Thymus (tissue), 11 donors: ENCODE data around the gene MROH8. TPM values are rescaled to one million over a fixed set of nuclear protein-coding genes. Genes with fewer than 3 reads are reported as not detected.

Experiments
- DNase-seq, 9 donors: peaks; one replicate each; pipeline ENCODE4 v3.0.0-alpha.2; 2013; ENCODE audit warnings: low spot score in 9 of 9, low read depth in 6 of 9, missing footprints in 1 of 9
- H3K27ac ChIP-seq, 2 donors: one replicate each; pipeline ENCODE4 v1.5.1; 2013; ENCODE audit warnings: control low read depth in 1 of 2, low read depth in 1 of 2, low read length in 1 of 2, mild to moderate bottlenecking in 1 of 2, moderate library complexity in 1 of 2
- H3K27me3 ChIP-seq, 2 donors: one replicate each; pipeline ENCODE4 v1.5.1; 2013; ENCODE audit warnings: low read length in 1 of 2; ENCODE audit not compliant: control insufficient read depth in 2 of 2, insufficient read depth in 1 of 2
- H3K36me3 ChIP-seq, 2 donors: one replicate each; pipeline ENCODE4 v1.5.1; 2013; ENCODE audit warnings: low read length in 1 of 2, mild to moderate bottlenecking in 1 of 2, moderate library complexity in 1 of 2; ENCODE audit not compliant: control insufficient read depth in 2 of 2, insufficient read depth in 2 of 2
- H3K4me1 ChIP-seq, 2 donors: one replicate each; pipeline ENCODE4 v1.5.1; 2013; ENCODE audit warnings: low read length in 2 of 2; ENCODE audit not compliant: control insufficient read depth in 2 of 2, insufficient read depth in 2 of 2
- H3K4me3 ChIP-seq, 2 donors: one replicate each; pipeline ENCODE4 v1.5.1; 2013; ENCODE audit warnings: low read length in 2 of 2, control low read depth in 1 of 2, mild to moderate bottlenecking in 1 of 2
- H3K9me3 ChIP-seq, 2 donors: one replicate each; pipeline ENCODE4 v1.5.1; 2013; ENCODE audit warnings: low read length in 1 of 2, mild to moderate bottlenecking in 1 of 2; ENCODE audit not compliant: control insufficient read depth in 2 of 2, insufficient read depth in 1 of 2
- WGBS: extraction: QIAGEN DNeasy Blood & Tissue Kit; methylation state at CpG from one replicate; pipeline ENCODE4 v1.1.7; 2013; 5-methylcytosine and 5-hydroxymethylcytosine counted together
- polyA plus RNA-seq: library from polyadenylated mRNA; stranded (reverse); fragments of 200-250 nt; gene quantifications from one replicate; pipeline ENCODE4 v1.2.3, GENCODE V29; 2013
- total RNA-seq: library from RNA; stranded (reverse); fragments of 120-200 nt; gene quantifications from one replicate; pipeline ENCODE4 v1.2.4, GENCODE V29; 2013
- donor health status: healthy.

MROH8 gene
- total and polyA plus RNA-seq, 2 donors = 2.8 to 3.2 TPM

- DNase-seq = no peak
- no peak overlapping the region for H3K4me3 ChIP-seq
- WGBS = 94% methylated on average over 6 of the region's 6 CpGs
- peaks cover 0 to 6% of the 10 kb centered on the region in 2 donors for H3K9me3 ChIP-seq
- no peaks in the 10 kb centered on the region for H3K4me1 ChIP-seq
- no peaks in the 10 kb centered on the region for H3K36me3 ChIP-seq
- no peak overlapping the region for H3K27ac ChIP-seq
- no peaks in the 10 kb centered on the region for H3K27me3 ChIP-seq
Observed at GRCh38 chr20:37123441-37123840, 55.9 kb downstream of the MROH8 start.

GRCh38 chr20:37120497-37120896, 58.9 kb downstream of the MROH8 start:
- WGBS = 94% methylated on average over 4 of the region's 4 CpGs
- peaks cover 0 to 6% of the 10 kb centered on the region in 2 donors for H3K9me3 ChIP-seq
- no peak for DNase-seq
- H3K36me3 ChIP-seq = no peaks in the 10 kb centered on the region
- H3K4me1 ChIP-seq = no peaks in the 10 kb centered on the region
- no peaks in the 10 kb centered on the region for H3K27me3 ChIP-seq
- H3K27ac ChIP-seq = no peak overlapping the region
- H3K4me3 ChIP-seq = no peak overlapping the region

GRCh38 chr20:37119356-37120036, 59.9 kb downstream of the MROH8 start:
- Histone ChIP-seq H3K9me3 (peaks cover 0 to under 1% of the 10 kb centered on the region in 2 donors), H3K27me3 (no peaks in the 10 kb centered on the region), H3K36me3 (no peaks in the 10 kb centered on the region), H3K4me1 (no peaks in the 10 kb centered on the region), H3K4me3 (no peak overlapping the region), H3K27ac (no peak overlapping the region)
- DNase-seq = no peak
- WGBS = 98% methylated on average over 7 of the region's 7 CpGs

GRCh38 chr20:37114012-37114411, 65.3 kb downstream of the MROH8 start:
- no peaks in the 10 kb centered on the region for H3K36me3 ChIP-seq
- no peak for DNase-seq
- H3K27ac ChIP-seq = no peak overlapping the region
- WGBS = 96% methylated on average over 8 of the region's 8 CpGs
- H3K27me3 ChIP-seq = no peaks in the 10 kb centered on the region
- H3K4me1 ChIP-seq = no peaks in the 10 kb centered on the region
- H3K4me3 ChIP-seq = no peak overlapping the region
- no peaks in the 10 kb centered on the region for H3K9me3 ChIP-seq

- 95% methylated on average over 2 of the region's 2 CpGs for WGBS
- H3K27me3 ChIP-seq = no peaks in the 10 kb centered on the region
Observed at GRCh38 chr20:37111926-37112455, 67.4 kb downstream of the MROH8 start.

GRCh38 chr20:37108676-37109075, 70.7 kb downstream of the MROH8 start:
- Histone ChIP-seq H3K9me3 (no peaks in the 10 kb centered on the region), H3K36me3 (no peaks in the 10 kb centered on the region), H3K27me3 (no peaks in the 10 kb centered on the region), H3K4me1 (no peaks in the 10 kb centered on the region), H3K4me3 (no peak overlapping the region), H3K27ac (no peak overlapping the region)
- 96% methylated on average over 4 of the region's 4 CpGs for WGBS
- DNase-seq = no peak

More at GRCh38 chr20:37111926-37112455, 67.4 kb downstream of the MROH8 start:
- DNase-seq = no peak
- no peaks in the 10 kb centered on the region for H3K36me3 ChIP-seq
- H3K27ac ChIP-seq = no peak overlapping the region
- no peaks in the 10 kb centered on the region for H3K4me1 ChIP-seq
- H3K9me3 ChIP-seq = no peaks in the 10 kb centered on the region
- H3K4me3 ChIP-seq = no peak overlapping the region

GRCh38 chr20:37102571-37102970, 76.8 kb downstream of the MROH8 start:
- Histone ChIP-seq H3K36me3 (no peaks in the 10 kb centered on the region), H3K4me1 (no peaks in the 10 kb centered on the region), H3K27ac (no peak overlapping the region), H3K27me3 (no peaks in the 10 kb centered on the region), H3K9me3 (no peaks in the 10 kb centered on the region), H3K4me3 (no peak overlapping the region)
- DNase-seq = no peak
- 96% methylated on average over 6 of the region's 6 CpGs for WGBS

GRCh38 chr20:37096415-37097041, 82.8 kb downstream of the MROH8 start:
- Histone ChIP-seq H3K4me3 (peak overlapping the region; percentile 83 to 88), H3K36me3 (peaks cover 0 to 15% of the 10 kb centered on the region in 2 donors), H3K9me3 (no peaks in the 10 kb centered on the region), H3K27ac (peak overlapping the region in 1 of 2 donors; percentile 68), H3K27me3 (no peaks in the 10 kb centered on the region), H3K4me1 (peaks cover 13 to 27% of the 10 kb centered on the region in 2 donors)
- WGBS = 89% methylated on average over 11 of the region's 11 CpGs
- DNase-seq = peak in 1 of 9 donors; percentile 4
